Heart left ventricle (tissue), 16 donors: Measurements from ENCODE around the gene IPCEF1. TPM values are rescaled to one million over a fixed set of nuclear protein-coding genes. Genes with fewer than 3 reads are reported as not detected.

ENCODE experiments used
- ATAC-seq, 4 donors: fragments of 200-7000 bp; cut with Tn5 transposase; one replicate each; pipeline ENCODE4 v1.9.1; 2020 to 2022; ENCODE audit warnings: moderate library complexity in 4 of 4, mild to moderate bottlenecking in 3 of 4, moderate number of reproducible peaks in 1 of 4
- DNase-seq, 5 donors: peaks; one replicate each; pipeline ENCODE4 v3.0.0-alpha.2; 2020
- H3K27ac ChIP-seq, 12 donors: fragments of 200-600 bp; sonication (generic) in 4 of 12; one replicate each; pipeline versions ENCODE4 v1.5.0 to v1.8.0; 2016 to 2022; ENCODE audit warnings: mild to moderate bottlenecking in 2 of 12
- H3K27me3 ChIP-seq, 9 donors: fragments of 200-600 bp; sonication (generic) in 2 of 9; one replicate each; pipeline versions ENCODE4 v1.5.1 to v1.8.0; 2016 to 2022; ENCODE audit warnings: mild to moderate bottlenecking in 3 of 9
- H3K36me3 ChIP-seq, 9 donors: fragments of 200-600 bp; sonication (generic) in 2 of 9; one replicate each; pipeline versions ENCODE4 v1.5.0 to v1.8.0; 2018 to 2022; ENCODE audit warnings: mild to moderate bottlenecking in 2 of 9
- H3K4me1 ChIP-seq, 12 donors: fragments of 200-600 bp; sonication (generic) in 4 of 12; one replicate each; pipeline versions ENCODE4 v1.5.0 to v1.8.0; 2016 to 2022; ENCODE audit warnings: mild to moderate bottlenecking in 3 of 12
- H3K4me3 ChIP-seq, 12 donors: fragments of 200-600 bp; sonication (generic) in 4 of 12; one replicate each; pipeline versions ENCODE4 v1.5.0 to v1.8.0; 2017 to 2022; ENCODE audit warnings: mild to moderate bottlenecking in 9 of 12, moderate library complexity in 4 of 12
- H3K9me3 ChIP-seq, 12 donors: fragments of 200-600 bp; sonication (generic) in 4 of 12; one replicate each; pipeline versions ENCODE4 v1.5.0 to v1.8.0; 2016 to 2022; ENCODE audit warnings: mild to moderate bottlenecking in 1 of 12
- CTCF ChIP-seq, 12 donors: fragments of 200-600 bp; sonication (generic) in 4 of 12; IDR thresholded peaks; one replicate each; pipeline versions ENCODE4 v1.5.0 to v1.8.0; 2018 to 2022; ENCODE audit warnings: antibody characterized with exemption in 12 of 12, mild to moderate bottlenecking in 5 of 12
- POLR2A ChIP-seq, 2 donors: fragments of 450-650 bp; IDR thresholded peaks; one replicate each; pipeline ENCODE4 v1.6.1; 2017; ENCODE audit warnings: antibody characterized with exemption in 2 of 2, mild to moderate bottlenecking in 2 of 2, moderate library complexity in 2 of 2
- WGBS, 4 donors: extraction: QIAGEN DNeasy Blood & Tissue Kit in 2 of 4; methylation state at CpG; one replicate each; pipeline versions ENCODE4 v1.1.5 to v1.1.7; 2013 to 2018; 5-methylcytosine and 5-hydroxymethylcytosine counted together
- intact Hi-C, 10 donors: fragments of 100-400 bp; cut with DNase I; formaldehyde crosslinking; loops; one replicate each; pipeline versions ENCODE4 v1.11.1 to v1.14.2; 2022
- polyA plus RNA-seq, 2 donors: library from polyadenylated mRNA; stranded (reverse); fragments of 200-250 nt; gene quantifications; one replicate each; pipeline ENCODE4 v1.2.3, GENCODE V29; 2013
- total RNA-seq, 9 donors: library from RNA; depleted of rRNA in 2 of 9; stranded (reverse); fragments of >200 nt in 2 of 9; fragmentation: NEBNext Ultra II Directional in 3 of 9; extraction: Animal tissue kit (Norgen Biotek cat#: 25700) in 3 of 9; gene quantifications; one replicate each; pipeline versions ENCODE4 v1.1.0 to v1.2.4, GENCODE V29; 2016 to 2023
- donor health status: ischemic (EF 13 %, LVEDD 7.1; RV severe dilation, severe dysfunction).
- donor health status: healthy with polysubstance abuse.
- donor health status: DM: no; HTN: yes; CAD: no.
- donor health status: DM: no; HTN: no; CAD: no.
- donor health status: ischemic (EF 25% LVEDD 6.9; RV normal size, moderate dysfunction).
- donor health status: ischemic (EF 25% LVEDD 5.7; RV mildly dilated, moderate dysfunction).
- donor health status: healthy.
- donor health status: DM: yes; HTN: yes; CAD: no.
- donor health status: ischemic (EF 35%, LVEDD 5.7; RV mildly dilated, moderate dysfunction).
- donor health status: nonischemic (EF 11% LVEDD 7.7; RV severe dilation, severe dysfunction).
- donor health status: DM: yes; HTN: yes; CAD: no.
- donor health status: PGD.
- donor health status: ischemic (EF 29% LVEDD 5.4; RV normal size, mild dysfunction).
- donor health status: nonischemic (EF 23%, LVEDD 6.1; RV moderate dilation, normal function).

IPCEF1 gene
- total and polyA plus RNA-seq, 11 donors, result 0.10 to 4.1 (median 0.35) TPM

GRCh38 chr6:154382740-154383139 is 26.1 kb upstream of the IPCEF1 start:
- WGBS, 4 donors, result 85 to 87% (median 86%) methylated on average over 8 of the region's 8 CpGs
- no peaks in the 10 kb centered on the region for H3K4me1 ChIP-seq
- intact Hi-C loops, result no loop called here
- TF ChIP-seq POLR2A (IDR thresholded peaks at IDR 0.05), result no peak
- no peak for TF ChIP-seq CTCF (IDR thresholded peaks at IDR 0.05)
- H3K36me3 ChIP-seq, result no peaks in the 10 kb centered on the region
- no peaks in the 10 kb centered on the region for H3K27me3 ChIP-seq
- no peak overlapping the region for H3K4me3 ChIP-seq
- H3K9me3 ChIP-seq, result peaks cover 0 to 8% (median 0%) of the 10 kb centered on the region in 12 donors
- ATAC-seq (no peak), DNase-seq (no peak)
- no peak overlapping the region for H3K27ac ChIP-seq

- no peak for ATAC-seq
- Histone ChIP-seq H3K36me3 (no peaks in the 10 kb centered on the region), H3K4me3 (no peak overlapping the region), H3K9me3 (peaks cover 0 to 8% (median 0%) of the 10 kb centered on the region in 12 donors), H3K27ac (no peak overlapping the region), H3K4me1 (no peaks in the 10 kb centered on the region), H3K27me3 (no peaks in the 10 kb centered on the region)
- TF ChIP-seq POLR2A (IDR thresholded peaks at IDR 0.05) (no peak), CTCF (IDR thresholded peaks at IDR 0.05) (no peak)
- 89 to 96% (median 95%) methylated on average over 4 of the region's 4 CpGs for WGBS, 4 donors
- intact Hi-C loops, result no loop called here
- DNase-seq, result no peak
These were observed 24.9 kb upstream of the IPCEF1 start for GRCh38 chr6:154381548-154381947.

GRCh38 chr6:154380741-154381140 is 24.1 kb upstream of the IPCEF1 start:
- TF ChIP-seq CTCF (IDR thresholded peaks at IDR 0.05) (no peak), POLR2A (IDR thresholded peaks at IDR 0.05) (no peak)
- no peaks in the 10 kb centered on the region for H3K4me1 ChIP-seq
- H3K9me3 ChIP-seq, result peaks cover 0 to 8% (median 0%) of the 10 kb centered on the region in 12 donors
- 53 to 65% (median 59%) methylated on average over 2 of the region's 2 CpGs for WGBS, 4 donors
- no peak overlapping the region for H3K4me3 ChIP-seq
- DNase-seq, result no peak
- H3K27ac ChIP-seq, result no peak overlapping the region
- no peaks in the 10 kb centered on the region for H3K27me3 ChIP-seq
- no peaks in the 10 kb centered on the region for H3K36me3 ChIP-seq
- intact Hi-C loops, result no loop called here
- no peak for ATAC-seq

DNA sequence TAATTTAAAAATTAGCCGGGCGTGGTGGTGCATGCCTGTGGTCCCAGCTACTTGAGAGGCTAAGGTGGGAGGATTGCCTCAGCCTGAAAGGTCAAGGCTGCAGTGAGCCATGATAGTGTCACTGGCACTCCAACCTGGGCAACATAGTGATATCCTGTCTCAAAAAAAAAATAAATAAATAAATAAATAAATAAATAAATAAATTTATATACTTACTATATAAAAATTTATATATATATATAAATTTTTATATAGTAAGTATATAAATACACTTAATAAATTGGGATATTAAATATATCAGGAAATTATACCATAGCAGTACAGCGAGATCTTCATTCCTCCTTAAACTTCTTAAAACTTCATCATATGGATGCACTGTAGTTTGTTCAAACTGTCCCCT is 23.0 kb upstream of the IPCEF1 start:
- H3K4me3 ChIP-seq, result no peak overlapping the region
- no peaks in the 10 kb centered on the region for H3K36me3 ChIP-seq
- peaks cover 0 to 8% (median 0%) of the 10 kb centered on the region in 12 donors for H3K9me3 ChIP-seq
- H3K4me1 ChIP-seq, result no peaks in the 10 kb centered on the region
- ATAC-seq (no peak), DNase-seq (no peak)
- no peak overlapping the region for H3K27ac ChIP-seq
- intact Hi-C loops, result loop anchor here in 4 of 10 donors (10.0 kb wide), 1 partner anchor 225 kb away; no protein-coding TSS in a partner anchor
- 95 to 97% (median 96%) methylated on average over 3 of the region's 3 CpGs for WGBS, 4 donors
- H3K27me3 ChIP-seq, result no peaks in the 10 kb centered on the region
- no peak for TF ChIP-seq POLR2A (IDR thresholded peaks at IDR 0.05)
- no peak for TF ChIP-seq CTCF (IDR thresholded peaks at IDR 0.05)
